Neural cell (in vitro differentiated cells): ENCODE measurements around the gene ZNF845.

ENCODE experiments used
- EP300 ChIP-seq: fragments of 450-650 bp; conservative IDR thresholded peaks from 2 replicates; pipeline ENCODE4 v1.6.1; 2014; ENCODE audit warnings: antibody characterized with exemption, mild to moderate bottlenecking, moderate library complexity; ENCODE audit not compliant: poor library complexity, severe bottlenecking
- EZH2 ChIP-seq: fragments of 200-600, 300-800 bp; shearing (Covaris generic), sonication (generic); IDR thresholded peaks from 2 replicates; pipeline ENCODE4 v1.6.1; 2014; ENCODE audit warnings: antibody characterized with exemption, low read length, borderline replicate concordance, mild to moderate bottlenecking; ENCODE audit not compliant: insufficient read depth, poor library complexity, severe bottlenecking

GRCh38 chr19:53396525-53396868 is 62.9 kb downstream of the ZNF845 start:
- TF ChIP-seq EZH2, result no peak
- TF ChIP-seq EP300, result no peak
